GM23338 (cell line): ENCODE data around the gene FGFR2. TPM values are rescaled to one million over a fixed set of nuclear protein-coding genes. Genes with fewer than 3 reads are reported as not detected.

Experiments used
- ATAC-seq: fragments of 200-7000 bp; cut with Tn5 transposase; 3 replicates; pipeline ENCODE4 v1.9.1; 2020
- DNase-seq: peaks from one replicate; pipeline ENCODE4 v3.0.0-alpha.2; 2015; ENCODE audit warnings: low spot score
- H2AFZ ChIP-seq: fragments of 200-600 bp; sonication (generic); 2 replicates; pipeline ENCODE4 v1.8.0; 2016; ENCODE audit warnings: antibody characterized with exemption, mild to moderate bottlenecking, moderate library complexity
- H3F3A ChIP-seq: fragments of 200-600 bp; sonication (generic); replicated peaks from 2 replicates; pipeline ENCODE4 v1.8.0; 2017; ENCODE audit warnings: antibody characterized with exemption, mixed run types, low read depth
- H3K27ac ChIP-seq: fragments of 200-600 bp; sonication (generic); 2 replicates; pipeline ENCODE4 v1.6.1; 2016; ENCODE audit warnings: low read depth
- H3K27me3 ChIP-seq: fragments of 200-600 bp; sonication (generic); 2 replicates; pipeline ENCODE4 v1.8.0; 2016; ENCODE audit warnings: mild to moderate bottlenecking, mixed run types, moderate library complexity; ENCODE audit not compliant: insufficient read depth
- H3K36me3 ChIP-seq: fragments of 200-600 bp; sonication (generic); 2 replicates; pipeline ENCODE4 v1.8.0; 2016; ENCODE audit warnings: mild to moderate bottlenecking; ENCODE audit not compliant: insufficient read depth
- H3K4me1 ChIP-seq: fragments of 200-600 bp; sonication (generic); 2 replicates; pipeline ENCODE4 v1.8.0; 2016; ENCODE audit warnings: mild to moderate bottlenecking, moderate library complexity; ENCODE audit not compliant: insufficient read depth
- H3K4me2 ChIP-seq: fragments of 200-600 bp; sonication (generic); 2 replicates; pipeline ENCODE4 v1.7.1; 2017; ENCODE audit warnings: mixed run types
- H3K4me3 ChIP-seq: fragments of 200-600 bp; sonication (generic); 2 replicates; pipeline ENCODE4 v1.6.1; 2016; ENCODE audit warnings: mixed run types
- H3K79me2 ChIP-seq: fragments of 200-600 bp; sonication (generic); replicated peaks from 2 replicates; pipeline ENCODE4 v1.8.0; 2017; ENCODE audit warnings: mild to moderate bottlenecking; ENCODE audit not compliant: insufficient read depth
- H3K9me2 ChIP-seq: fragments of 200-600 bp; sonication (generic); 2 replicates; pipeline ENCODE4 v1.8.0; 2017; ENCODE audit not compliant: insufficient read depth
- H4K20me1 ChIP-seq: fragments of 200-600 bp; sonication (generic); replicated peaks from 2 replicates; pipeline ENCODE4 v1.8.0; 2017; ENCODE audit warnings: mild to moderate bottlenecking; ENCODE audit not compliant: insufficient read depth
- H3K27ac Mint-ChIP-seq: 2 replicates; pipeline ENCODE4 v1.8.0; 2020; ENCODE audit warnings: inconsistent platforms, mild to moderate bottlenecking, moderate library complexity, mixed read lengths
- H3K27me3 Mint-ChIP-seq: 3 replicates; pipeline ENCODE4 v1.8.0; 2022; ENCODE audit warnings: low read depth, mild to moderate bottlenecking, moderate library complexity, mixed read lengths, inconsistent platforms; ENCODE audit not compliant: insufficient read depth, poor library complexity
- H3K36me3 Mint-ChIP-seq: 3 replicates; pipeline ENCODE4 v1.8.0; 2021; ENCODE audit warnings: low read depth, mild to moderate bottlenecking, inconsistent platforms, moderate library complexity, mixed read lengths
- H3K4me1 Mint-ChIP-seq: 3 replicates; pipeline ENCODE4 v1.8.0; 2020; ENCODE audit warnings: mild to moderate bottlenecking, inconsistent platforms, mixed read lengths
- H3K4me3 Mint-ChIP-seq: 3 replicates; pipeline ENCODE4 v1.8.0; 2021; ENCODE audit warnings: moderate library complexity, mild to moderate bottlenecking, inconsistent platforms, mixed read lengths
- H3K9me3 Mint-ChIP-seq: 3 replicates; pipeline ENCODE4 v1.8.0; 2020; ENCODE audit warnings: moderate library complexity, mild to moderate bottlenecking, inconsistent platforms, mixed read lengths
- CREB1 ChIP-seq: fragments of 250-450 bp; sonication (Bioruptor Pico); IDR thresholded peaks from 2 replicates; pipeline ENCODE4 v1.5.0; 2020; ENCODE audit warnings: low read depth, mild to moderate bottlenecking, moderate library complexity
- EZH2 ChIP-seq: fragments of 200-600 bp; sonication (generic); IDR thresholded peaks from one replicate; pipeline ENCODE4 v1.8.0; 2017; ENCODE audit warnings: antibody characterized with exemption, mild to moderate bottlenecking, low read depth; ENCODE audit not compliant: unreplicated experiment
- EZH2phosphoT487 ChIP-seq: fragments of 200-600 bp; sonication (generic); IDR thresholded peaks from one replicate; pipeline ENCODE4 v1.8.1; 2018; ENCODE audit warnings: antibody characterized with exemption; ENCODE audit not compliant: unreplicated experiment
- JUNB ChIP-seq: IDR thresholded peaks from one replicate; pipeline ENCODE4 v1.6.1; 2016; ENCODE audit warnings: antibody characterized with exemption; ENCODE audit not compliant: unreplicated experiment
- STAT1 ChIP-seq: IDR thresholded peaks from one replicate; pipeline ENCODE4 v1.6.1; 2016; ENCODE audit warnings: antibody characterized with exemption; ENCODE audit not compliant: unreplicated experiment
- ZNF114 ChIP-seq: fragments of 250-450 bp; sonication (Bioruptor Pico); IDR thresholded peaks from 2 replicates; pipeline ENCODE4 v1.5.0; 2020; ENCODE audit warnings: mild to moderate bottlenecking, moderate library complexity
- ZNF331 ChIP-seq: fragments of 250-450 bp; sonication (Bioruptor Pico); IDR thresholded peaks from 2 replicates; pipeline ENCODE4 v1.5.0; 2020; ENCODE audit warnings: low read depth, mild to moderate bottlenecking, moderate library complexity
- polyA plus RNA-seq: library from polyadenylated mRNA; unstranded; fragments of >200 nt; fragmentation: Nextera tagmentation; extraction: Ambion mirVana; gene quantifications from 2 replicates; pipeline ENCODE4 v1.2.1, GENCODE V29; 2016
- total RNA-seq: library from RNA; depleted of rRNA; stranded (reverse); fragments of >200 nt; shearing (Covaris generic); gene quantifications from 2 replicates; pipeline ENCODE4 v1.2.3, GENCODE V29; 2014
- TF ChIP-seq, protein P1 (sequence below): IDR thresholded peaks from 2 replicates; pipeline ENCODE4 v1.6.1; 2016; ENCODE audit warnings: antibody characterized with exemption
- TF ChIP-seq, protein P2 (sequence below): fragments of 250-450 bp; sonication (Bioruptor Pico); IDR thresholded peaks from 2 replicates; pipeline ENCODE4 v1.5.0; 2020; ENCODE audit warnings: mild to moderate bottlenecking, moderate library complexity

FGFR2 gene
- total and polyA plus RNA-seq, 2 experiments from 2014 or later, result 31.1 to 106 TPM

DNA sequence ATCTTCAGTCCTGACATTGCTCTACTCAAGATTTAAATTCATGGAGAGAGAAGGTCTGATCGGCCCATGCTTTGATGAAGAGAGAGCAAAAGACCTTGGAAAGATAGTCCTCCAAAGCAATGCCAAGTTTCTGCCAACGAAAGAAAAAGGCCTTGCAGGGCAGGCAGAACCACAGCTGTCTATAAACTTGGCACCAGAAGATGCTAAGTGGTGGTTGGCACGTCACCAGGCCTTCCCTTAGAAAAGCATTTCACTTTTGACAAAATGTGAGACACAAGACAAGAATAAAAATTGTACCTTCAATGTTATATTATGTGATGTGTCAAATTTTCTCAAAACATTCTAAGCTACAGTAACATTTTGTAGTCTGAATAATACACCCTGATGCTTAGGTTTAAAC is 42.0 kb upstream of the FGFR2 start:
- peaks cover 11% of the 10 kb centered on the region; the same call in 2 of the 3 replicates for H3K36me3 Mint-ChIP-seq
- DNase-seq (no peak), ATAC-seq (no peak)
- no peak overlapping the region for H3K4me3 Mint-ChIP-seq
- peaks cover 30% of the 10 kb centered on the region for H3K9me3 Mint-ChIP-seq
- TF ChIP-seq ZNF114 (CRISPR knock-in tag) (no peak), CREB1 (CRISPR knock-in tag) (no peak)
- TF ChIP-seq, protein P1, sequence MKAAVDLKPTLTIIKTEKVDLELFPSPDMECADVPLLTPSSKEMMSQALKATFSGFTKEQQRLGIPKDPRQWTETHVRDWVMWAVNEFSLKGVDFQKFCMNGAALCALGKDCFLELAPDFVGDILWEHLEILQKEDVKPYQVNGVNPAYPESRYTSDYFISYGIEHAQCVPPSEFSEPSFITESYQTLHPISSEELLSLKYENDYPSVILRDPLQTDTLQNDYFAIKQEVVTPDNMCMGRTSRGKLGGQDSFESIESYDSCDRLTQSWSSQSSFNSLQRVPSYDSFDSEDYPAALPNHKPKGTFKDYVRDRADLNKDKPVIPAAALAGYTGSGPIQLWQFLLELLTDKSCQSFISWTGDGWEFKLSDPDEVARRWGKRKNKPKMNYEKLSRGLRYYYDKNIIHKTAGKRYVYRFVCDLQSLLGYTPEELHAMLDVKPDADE, result no peak
- Histone ChIP-seq H3F3A (no peaks in the 10 kb centered on the region), H2AFZ (no peak overlapping the region), H3K36me3 (no peaks in the 10 kb centered on the region), H4K20me1 (no peaks in the 10 kb centered on the region), H3K4me3 (no peak overlapping the region), H3K4me2 (no peak overlapping the region), H3K27me3 (no peaks in the 10 kb centered on the region), H3K4me1 (no peaks in the 10 kb centered on the region), H3K79me2 (no peaks in the 10 kb centered on the region), H3K27ac (no peak overlapping the region), H3K9me2 (0 out of 2 replicates have a peak, but pooled peaks cover 4% of the 10 kb centered on the region)
- no peaks in the 10 kb centered on the region for H3K4me1 Mint-ChIP-seq
- no peaks in the 10 kb centered on the region for H3K27me3 Mint-ChIP-seq
- H3K27ac Mint-ChIP-seq, result no peak overlapping the region

DNA sequence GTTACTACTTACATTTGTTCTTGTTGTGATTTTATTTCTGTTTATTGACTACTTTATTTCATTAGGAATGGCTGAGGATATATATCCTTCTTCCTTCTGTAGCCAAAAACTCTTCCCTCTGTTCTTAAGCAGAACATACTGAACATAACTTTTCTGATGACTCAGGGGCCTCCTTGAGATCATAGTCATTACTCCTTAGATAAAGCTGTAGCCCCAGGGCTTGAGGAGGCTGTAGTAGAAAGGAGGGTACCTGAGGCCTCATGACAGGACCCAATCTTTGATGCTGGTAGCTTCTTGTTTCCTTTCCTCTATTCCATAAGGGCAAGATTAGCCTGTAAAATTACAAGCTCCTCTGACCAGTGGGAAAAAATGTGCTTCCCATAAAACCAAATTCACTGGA is 41.2 kb upstream of the FGFR2 start:
- Histone ChIP-seq H3K9me2 (0 out of 2 replicates have a peak, but pooled peaks cover 4% of the 10 kb centered on the region), H3K79me2 (no peaks in the 10 kb centered on the region), H3K36me3 (no peaks in the 10 kb centered on the region), H3K4me3 (no peak overlapping the region), H3K27ac (no peak overlapping the region), H3K4me2 (no peak overlapping the region), H4K20me1 (no peaks in the 10 kb centered on the region), H3K4me1 (no peaks in the 10 kb centered on the region), H3F3A (no peaks in the 10 kb centered on the region), H2AFZ (no peak overlapping the region), H3K27me3 (no peaks in the 10 kb centered on the region)
- H3K4me3 Mint-ChIP-seq, result no peak overlapping the region
- H3K36me3 Mint-ChIP-seq, result peaks cover 11% of the 10 kb centered on the region; the same call in 2 of the 3 replicates
- H3K9me3 Mint-ChIP-seq, result peaks cover 30% of the 10 kb centered on the region
- H3K4me1 Mint-ChIP-seq, result no peaks in the 10 kb centered on the region
- ATAC-seq (no peak), DNase-seq (no peak)
- TF ChIP-seq EZH2phosphoT487 (no peak), EZH2 (no peak), CREB1 (CRISPR knock-in tag) (no peak), ZNF114 (CRISPR knock-in tag) (no peak), ZNF331 (no peak), STAT1 (no peak), JUNB (no peak)
- TF ChIP-seq, protein P2, sequence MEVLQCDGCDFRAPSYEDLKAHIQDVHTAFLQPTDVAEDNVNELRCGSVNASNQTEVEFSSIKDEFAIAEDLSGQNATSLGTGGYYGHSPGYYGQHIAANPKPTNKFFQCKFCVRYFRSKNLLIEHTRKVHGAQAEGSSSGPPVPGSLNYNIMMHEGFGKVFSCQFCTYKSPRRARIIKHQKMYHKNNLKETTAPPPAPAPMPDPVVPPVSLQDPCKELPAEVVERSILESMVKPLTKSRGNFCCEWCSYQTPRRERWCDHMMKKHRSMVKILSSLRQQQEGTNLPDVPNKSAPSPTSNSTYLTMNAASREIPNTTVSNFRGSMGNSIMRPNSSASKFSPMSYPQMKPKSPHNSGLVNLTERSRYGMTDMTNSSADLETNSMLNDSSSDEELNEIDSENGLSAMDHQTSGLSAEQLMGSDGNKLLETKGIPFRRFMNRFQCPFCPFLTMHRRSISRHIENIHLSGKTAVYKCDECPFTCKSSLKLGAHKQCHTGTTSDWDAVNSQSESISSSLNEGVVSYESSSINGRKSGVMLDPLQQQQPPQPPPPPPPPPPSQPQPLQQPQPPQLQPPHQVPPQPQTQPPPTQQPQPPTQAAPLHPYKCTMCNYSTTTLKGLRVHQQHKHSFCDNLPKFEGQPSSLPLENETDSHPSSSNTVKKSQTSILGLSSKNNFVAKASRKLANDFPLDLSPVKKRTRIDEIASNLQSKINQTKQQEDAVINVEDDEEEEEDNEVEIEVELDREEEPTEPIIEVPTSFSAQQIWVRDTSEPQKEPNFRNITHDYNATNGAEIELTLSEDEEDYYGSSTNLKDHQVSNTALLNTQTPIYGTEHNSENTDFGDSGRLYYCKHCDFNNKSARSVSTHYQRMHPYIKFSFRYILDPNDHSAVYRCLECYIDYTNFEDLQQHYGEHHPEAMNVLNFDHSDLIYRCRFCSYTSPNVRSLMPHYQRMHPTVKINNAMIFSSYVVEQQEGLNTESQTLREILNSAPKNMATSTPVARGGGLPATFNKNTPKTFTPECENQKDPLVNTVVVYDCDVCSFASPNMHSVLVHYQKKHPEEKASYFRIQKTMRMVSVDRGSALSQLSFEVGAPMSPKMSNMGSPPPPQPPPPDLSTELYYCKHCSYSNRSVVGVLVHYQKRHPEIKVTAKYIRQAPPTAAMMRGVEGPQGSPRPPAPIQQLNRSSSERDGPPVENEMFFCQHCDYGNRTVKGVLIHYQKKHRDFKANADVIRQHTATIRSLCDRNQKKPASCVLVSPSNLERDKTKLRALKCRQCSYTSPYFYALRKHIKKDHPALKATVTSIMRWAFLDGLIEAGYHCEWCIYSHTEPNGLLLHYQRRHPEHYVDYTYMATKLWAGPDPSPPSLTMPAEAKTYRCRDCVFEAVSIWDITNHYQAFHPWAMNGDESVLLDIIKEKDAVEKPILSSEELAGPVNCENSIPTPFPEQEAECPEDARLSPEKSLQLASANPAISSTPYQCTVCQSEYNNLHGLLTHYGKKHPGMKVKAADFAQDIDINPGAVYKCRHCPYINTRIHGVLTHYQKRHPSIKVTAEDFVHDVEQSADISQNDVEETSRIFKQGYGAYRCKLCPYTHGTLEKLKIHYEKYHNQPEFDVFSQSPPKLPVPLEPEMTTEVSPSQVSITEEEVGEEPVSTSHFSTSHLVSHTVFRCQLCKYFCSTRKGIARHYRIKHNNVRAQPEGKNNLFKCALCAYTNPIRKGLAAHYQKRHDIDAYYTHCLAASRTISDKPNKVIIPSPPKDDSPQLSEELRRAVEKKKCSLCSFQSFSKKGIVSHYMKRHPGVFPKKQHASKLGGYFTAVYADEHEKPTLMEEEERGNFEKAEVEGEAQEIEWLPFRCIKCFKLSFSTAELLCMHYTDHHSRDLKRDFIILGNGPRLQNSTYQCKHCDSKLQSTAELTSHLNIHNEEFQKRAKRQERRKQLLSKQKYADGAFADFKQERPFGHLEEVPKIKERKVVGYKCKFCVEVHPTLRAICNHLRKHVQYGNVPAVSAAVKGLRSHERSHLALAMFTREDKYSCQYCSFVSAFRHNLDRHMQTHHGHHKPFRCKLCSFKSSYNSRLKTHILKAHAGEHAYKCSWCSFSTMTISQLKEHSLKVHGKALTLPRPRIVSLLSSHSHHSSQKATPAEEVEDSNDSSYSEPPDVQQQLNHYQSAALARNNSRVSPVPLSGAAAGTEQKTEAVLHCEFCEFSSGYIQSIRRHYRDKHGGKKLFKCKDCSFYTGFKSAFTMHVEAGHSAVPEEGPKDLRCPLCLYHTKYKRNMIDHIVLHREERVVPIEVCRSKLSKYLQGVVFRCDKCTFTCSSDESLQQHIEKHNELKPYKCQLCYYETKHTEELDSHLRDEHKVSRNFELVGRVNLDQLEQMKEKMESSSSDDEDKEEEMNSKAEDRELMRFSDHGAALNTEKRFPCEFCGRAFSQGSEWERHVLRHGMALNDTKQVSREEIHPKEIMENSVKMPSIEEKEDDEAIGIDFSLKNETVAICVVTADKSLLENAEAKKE (CRISPR knock-in tag), result no peak
- no peaks in the 10 kb centered on the region for H3K27me3 Mint-ChIP-seq
- H3K27ac Mint-ChIP-seq, result no peak overlapping the region
